Inferior parietal cortex (tissue), 1 donor: ENCODE results near the gene DNAJC25.
A peak's percentile ranks its signal among the peaks of the same experiment; 100 is the strongest.

Source experiments
- DNase-seq: peaks from one replicate; pipeline ENCODE4 v3.0.0-alpha.2; 2016; ENCODE audit errors: extremely low spot score

DNAJC25 gene

DNA sequence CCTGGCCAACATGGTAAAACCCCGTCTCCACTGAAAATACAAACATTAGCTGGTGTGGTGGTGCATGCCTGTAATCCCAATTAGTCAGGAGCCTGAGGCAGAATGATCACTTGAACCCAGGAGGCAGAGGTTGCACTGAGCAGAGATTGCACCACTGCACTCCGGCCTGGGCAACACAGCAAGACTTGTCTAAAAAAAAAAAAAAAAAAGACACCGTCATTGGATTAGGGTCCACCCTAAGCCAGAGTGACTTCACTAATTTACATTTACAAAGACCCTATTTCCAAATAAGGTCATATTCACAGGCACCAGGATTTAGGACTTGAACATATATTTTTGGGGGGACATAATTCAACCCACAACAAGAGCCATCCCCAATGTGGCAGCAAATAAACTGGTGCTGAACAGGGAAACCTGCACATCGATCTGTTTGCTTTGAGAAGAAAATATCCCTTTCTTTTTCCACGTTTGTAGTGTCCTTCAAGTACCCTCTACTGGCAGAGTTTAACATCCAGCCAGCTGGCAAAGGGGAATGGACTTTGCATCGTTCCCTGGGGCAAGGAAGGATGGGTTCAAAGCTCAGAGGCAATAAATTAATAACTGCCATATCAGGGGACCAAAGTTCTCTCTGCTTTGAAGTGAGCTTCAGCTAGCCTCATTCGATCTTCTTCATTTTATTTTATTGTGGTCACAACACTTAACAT, 3.7 kb upstream of the DNAJC25 start:
- DNase-seq, result no peak

- no peak for DNase-seq
Measured at GRCh38 chr9:111628411-111628810, 2.7 kb upstream of the DNAJC25 start.

- DNase-seq, result no peak
Measured at GRCh38 chr9:111630182-111630963, 761 bp upstream of the DNAJC25 start.

DNA sequence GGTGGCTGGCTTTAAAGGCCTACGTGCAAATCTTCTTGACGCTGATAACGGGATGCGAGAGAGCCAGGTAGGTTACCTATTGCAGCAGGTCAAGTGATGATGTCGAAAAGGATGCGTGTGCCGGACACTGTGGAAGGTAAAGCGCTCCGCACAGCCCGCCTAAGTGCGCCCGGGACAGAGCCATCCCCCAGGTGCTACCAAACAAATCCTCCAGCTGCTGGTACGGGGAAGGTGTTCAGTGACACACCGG, 245 bp upstream of the DNAJC25 start:
- DNase-seq, result no peak

DNA sequence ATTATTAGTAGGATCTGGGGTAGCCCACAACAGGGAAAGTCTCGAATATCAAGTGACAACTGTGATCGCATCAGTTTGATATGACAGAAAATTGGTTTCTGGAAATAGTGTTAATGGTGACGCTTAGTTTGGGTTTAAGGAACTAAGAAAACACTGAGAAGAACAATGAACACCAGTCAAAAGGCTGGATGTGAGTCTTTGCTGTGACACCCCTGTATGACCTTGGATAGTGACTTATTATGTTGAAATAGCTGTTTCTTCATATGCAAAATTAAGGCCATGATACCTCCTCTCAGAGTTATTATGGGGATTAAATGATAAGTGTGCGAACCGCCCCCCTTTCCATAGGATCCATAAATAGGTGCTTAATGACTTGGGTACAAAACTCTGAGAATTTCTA, 926 bp downstream of the DNAJC25 start:
- DNase-seq, result no peak

DNA sequence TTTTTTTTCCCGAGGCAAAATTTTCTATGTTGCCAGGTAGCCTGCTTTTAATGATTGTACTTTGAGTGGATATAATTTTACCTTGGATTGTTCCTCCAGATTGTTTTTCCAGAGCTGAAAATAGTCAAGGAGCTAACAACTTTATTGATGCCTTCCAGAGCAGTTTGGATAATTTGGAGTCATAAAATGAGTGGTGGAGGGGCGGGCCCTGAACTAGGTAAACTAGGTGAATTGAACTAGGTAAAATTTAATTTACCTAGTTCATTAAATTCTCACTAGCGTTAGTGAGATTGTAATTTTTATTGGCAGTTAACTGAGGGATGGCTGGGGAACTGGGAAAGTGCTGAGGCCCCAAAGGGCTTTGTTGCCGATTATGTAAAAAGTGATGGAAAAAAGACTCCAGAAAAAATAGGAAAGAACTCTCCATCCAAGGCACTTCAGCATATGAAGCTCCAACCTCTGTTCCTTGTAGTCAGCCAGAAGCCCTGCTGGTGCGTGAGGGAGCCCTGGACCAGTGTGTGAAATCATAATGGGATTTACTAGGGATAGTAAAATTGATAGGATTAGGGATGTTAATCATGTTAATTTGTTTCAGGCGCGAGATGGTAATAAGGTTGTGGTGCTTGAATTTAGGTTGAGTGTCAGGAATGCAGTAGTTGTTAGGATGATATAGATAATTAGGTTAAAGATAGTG, 1.7 kb downstream of the DNAJC25 start:
- no peak for DNase-seq

DNA sequence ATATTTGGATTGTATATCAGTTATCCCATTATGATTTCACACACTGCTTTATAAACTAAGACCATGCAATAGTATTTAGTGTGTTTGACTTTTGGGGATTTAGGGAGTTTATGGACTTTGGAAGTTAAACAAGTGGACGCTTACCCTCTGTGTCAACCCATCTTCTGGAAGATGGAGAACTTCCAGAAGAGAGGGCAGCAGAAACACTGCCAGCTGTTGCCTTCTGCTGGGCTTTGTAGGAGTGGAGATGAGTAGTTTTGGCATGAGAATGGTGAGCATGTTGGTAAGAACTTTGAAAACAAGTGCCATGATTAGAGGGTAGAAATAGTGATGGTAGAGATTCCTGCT, 2.2 kb downstream of the DNAJC25 start:
- no peak for DNase-seq

GRCh38 chr9:111634860-111635259, 3.7 kb downstream of the DNAJC25 start:
- no peak for DNase-seq

DNA sequence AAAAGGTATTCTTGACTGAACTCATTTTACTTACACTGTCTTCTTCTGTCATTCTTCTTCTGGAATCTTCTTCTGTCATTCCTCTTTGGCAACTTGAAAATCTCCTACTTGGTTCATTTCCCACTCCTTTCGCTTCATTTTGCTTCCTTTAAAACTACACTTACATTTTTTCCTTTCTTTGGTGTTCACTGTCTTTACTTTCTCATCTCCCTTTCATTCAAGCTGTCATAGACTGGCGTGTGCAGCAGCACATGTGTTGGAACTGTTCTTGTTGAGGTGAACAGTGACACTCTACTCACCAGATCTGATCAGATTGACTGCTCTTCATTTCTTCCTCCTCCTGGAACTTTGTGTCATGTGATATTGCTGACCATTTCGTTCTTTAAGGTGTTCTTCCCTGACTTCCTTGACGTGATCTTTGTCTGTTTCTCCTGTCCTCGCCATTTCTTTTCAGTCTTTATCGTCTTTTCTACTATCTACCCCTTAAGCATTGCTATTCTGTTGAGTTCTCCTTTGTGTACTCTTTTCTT, 6.4 kb downstream of the DNAJC25 start:
- DNase-seq, result no peak

- DNase-seq, result no peak
Measured at GRCh38 chr9:111644195-111644772, 13.2 kb downstream of the DNAJC25 start.

GRCh38 chr9:111645806-111646205, 14.7 kb downstream of the DNAJC25 start:
- DNase-seq, result no peak

GRCh38 chr9:111646417-111646816, 15.3 kb downstream of the DNAJC25 start:
- no peak for DNase-seq

DNA sequence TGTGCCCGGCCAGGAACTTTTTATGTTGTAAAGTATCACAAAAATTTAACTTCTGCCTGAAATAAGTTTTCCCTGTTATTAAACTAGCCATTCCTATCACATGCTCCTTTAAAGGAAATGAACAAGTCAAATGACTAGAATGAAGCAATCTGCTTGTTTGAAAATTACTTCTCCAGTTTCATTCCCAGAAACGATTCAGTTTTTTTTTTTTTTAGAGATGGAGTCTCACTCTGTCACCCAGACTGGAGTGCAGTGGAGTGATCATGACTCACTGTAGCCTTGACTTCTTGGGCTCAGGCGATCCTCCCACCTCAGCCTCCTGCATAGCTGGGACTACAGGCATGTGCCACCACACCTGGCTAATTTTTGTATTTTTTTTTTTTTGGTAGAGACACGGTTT, 16.9 kb downstream of the DNAJC25 start:
- DNase-seq, result no peak

DNA sequence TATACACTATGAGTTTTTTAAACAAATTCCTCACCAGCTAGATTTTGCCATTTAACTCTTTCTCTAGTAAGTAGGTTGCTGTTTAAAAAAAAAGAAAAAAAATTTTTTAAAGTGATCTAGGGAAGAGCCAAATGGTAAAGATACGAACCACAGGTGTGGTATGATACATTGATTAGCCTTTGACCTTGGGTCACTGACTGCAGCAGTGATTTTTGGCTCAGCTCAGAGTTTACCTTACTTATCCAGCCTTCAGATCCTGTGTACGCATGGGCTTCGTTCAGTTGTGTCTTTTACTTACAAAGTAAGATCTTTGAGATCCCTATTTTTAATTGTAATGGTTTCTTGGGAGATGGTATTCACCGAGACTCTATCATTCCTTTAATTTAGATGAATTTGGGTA, 17.9 kb downstream of the DNAJC25 start:
- DNase-seq, result no peak

- DNase-seq, result no peak
Measured at GRCh38 chr9:111657051-111657450, 25.9 kb downstream of the DNAJC25 start.

DNA sequence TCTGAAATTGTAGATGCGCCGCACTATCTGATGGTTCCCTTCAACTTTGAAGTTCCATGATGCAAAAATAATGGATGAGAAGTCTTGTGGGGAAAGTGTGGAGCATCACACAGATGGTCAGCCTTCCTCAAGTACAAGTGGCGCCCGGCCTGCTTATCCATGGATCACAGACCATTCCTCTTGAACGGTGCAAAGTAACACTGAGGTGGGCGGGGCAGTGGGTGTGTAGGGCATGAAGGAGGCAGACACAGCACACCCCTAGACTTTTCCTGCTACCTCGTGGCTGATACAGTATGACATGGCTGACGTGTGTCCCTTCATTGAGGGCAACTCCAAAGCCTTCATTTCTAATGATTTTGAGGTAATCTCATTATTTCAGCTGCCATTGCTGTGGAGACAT, 27.8 kb downstream of the DNAJC25 start:
- no peak for DNase-seq

- DNase-seq, result no peak
Measured at GRCh38 chr9:111659691-111660090, 28.6 kb downstream of the DNAJC25 start.

DNA sequence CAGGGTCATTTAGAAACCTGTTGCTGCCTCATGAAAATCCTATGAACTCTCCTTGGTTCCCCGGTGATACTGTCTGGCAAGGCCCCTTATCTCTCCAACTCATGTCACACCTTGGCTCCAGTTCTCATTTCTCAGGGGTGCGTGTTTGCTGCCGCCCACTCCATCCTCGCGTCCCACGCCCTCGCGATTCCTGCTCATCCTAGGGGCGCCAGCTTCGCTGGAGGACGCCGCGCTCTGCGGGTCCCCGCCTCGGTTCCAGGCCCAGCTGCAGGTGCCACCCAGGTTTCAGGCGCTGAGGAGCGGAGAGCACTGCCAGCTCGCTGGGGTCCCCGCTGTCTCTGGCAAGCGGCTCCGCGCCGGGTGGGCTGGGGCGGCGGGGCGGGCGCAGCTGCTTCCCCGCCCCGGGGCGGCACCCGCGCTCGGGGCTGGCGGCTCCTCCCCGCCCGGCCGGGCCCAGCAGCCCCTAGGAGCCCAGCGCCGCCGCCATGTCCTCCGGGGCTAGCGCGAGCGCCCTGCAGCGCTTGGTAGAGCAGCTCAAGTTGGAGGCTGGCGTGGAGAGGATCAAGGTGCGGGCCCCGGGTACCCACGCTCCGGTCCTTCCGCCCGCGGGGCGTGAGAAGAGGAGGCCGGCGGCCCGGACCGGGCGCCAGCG, 30.1 kb downstream of the DNAJC25 start, which contains the start of gene GNG10:
TSS of gene GNG10 (plus strand) at position 456 of the 652 bp plus-strand sequence. CDS start at position 486, 30 bp downstream.
- DNase-seq, result peak; percentile 37

- DNase-seq, result peak; percentile 22
Measured at GRCh38 chr9:111661802-111662521, 30.8 kb downstream of the DNAJC25 start.

- DNase-seq, result no peak
Measured at GRCh38 chr9:111662576-111663300, 31.6 kb downstream of the DNAJC25 start.
